Measurements from ENCODE around the gene SLCO3A1.

SLCO3A1 gene

DNA sequence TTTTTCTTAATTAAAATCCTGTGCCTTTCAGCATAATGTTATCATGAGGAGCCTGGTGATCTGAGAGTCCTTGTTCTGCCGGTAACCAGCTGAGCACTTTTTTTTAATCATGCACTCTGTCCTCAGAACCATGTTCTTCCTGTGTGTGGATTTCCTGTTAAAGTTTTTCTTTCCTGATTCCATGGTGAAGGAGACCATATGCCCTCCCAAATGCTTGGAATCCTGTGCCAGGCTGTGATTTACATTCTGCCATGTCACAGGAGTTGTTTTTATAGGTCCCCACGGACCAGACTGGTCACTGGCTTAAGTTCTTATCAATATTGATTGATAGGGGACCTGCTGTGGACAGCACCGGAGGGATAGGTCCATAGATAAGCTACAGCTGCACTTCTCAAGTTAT lies 257.8 kb downstream of the SLCO3A1 start:
- DNase-seq = no peak

DNA sequence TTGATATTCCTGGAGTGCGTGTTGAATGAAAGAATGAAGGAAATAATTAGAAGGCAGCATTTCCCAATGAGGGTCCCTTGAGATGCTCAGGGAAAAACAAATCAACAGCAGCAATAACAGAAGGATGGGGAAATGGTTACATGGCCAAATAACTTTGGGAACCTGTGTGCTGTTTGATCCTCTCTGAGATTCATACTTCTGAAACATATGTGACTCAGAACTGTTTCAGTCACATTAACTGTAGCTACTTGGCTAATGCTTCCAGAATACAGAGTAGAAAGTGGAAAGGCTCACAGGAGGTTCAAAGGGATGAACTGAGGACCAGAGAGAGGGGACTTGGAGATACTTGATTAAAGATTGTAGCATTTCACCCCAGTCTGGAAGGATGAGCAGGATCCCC lies 258.2 kb downstream of the SLCO3A1 start:
- DNase-seq = no peak

DNA sequence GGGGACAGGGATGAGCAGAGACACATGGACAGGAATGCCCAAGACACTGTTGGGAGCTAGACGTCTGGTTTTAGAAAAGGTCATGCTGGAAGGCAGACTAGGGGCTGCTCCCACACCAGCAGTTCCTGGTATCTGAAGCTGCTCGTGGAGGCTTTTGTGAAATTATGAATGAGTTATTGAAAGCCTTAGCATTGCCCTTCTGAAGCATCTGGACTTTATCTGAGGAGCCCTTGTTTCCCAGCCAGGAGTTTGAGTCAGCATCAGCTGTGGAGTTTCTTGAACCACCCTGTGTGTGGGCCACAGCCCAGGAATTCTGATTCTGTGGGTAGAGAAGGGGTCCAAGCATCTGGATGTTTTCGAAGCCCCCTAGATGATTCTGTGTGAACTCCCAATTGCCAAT lies 258.7 kb downstream of the SLCO3A1 start:
- no peak for DNase-seq

DNA sequence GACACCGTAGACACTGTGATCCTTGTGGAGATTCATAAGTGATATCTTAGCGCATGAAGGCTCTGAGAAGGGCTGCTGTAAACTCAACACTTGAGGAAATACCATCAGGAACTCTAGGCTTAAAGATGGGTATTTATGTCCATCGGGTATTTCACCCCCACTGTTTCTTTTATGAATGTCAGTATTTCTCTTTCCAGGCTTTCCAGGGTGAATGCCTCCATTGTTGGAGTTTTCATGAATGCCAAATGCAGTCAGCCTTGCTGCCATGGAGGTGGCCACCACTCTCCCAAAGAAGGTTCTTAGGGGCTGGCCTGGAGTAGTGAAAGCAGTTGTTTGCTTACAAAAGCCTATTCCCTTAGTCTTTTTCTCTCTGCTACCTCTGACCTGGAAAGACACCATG lies 259.2 kb downstream of the SLCO3A1 start:
- no peak for DNase-seq

DNA sequence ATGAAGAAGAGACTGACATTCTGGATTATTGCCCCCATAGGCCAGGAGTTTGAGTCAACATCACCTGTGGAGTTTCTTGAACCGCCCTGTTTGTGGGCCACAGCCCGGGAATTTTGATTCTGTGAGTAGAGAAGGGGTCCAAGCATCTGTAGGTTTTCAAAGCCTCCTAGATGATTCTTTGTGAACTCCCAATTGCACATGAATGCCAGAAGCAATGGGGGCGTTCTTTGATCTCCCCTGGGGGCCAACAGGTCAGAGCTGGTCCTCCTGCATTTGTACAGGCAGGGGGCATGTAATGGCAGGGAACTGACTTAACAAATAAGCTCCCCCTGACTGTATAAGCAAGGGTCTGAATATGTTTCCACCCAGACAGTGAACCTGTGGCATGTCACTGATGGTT lies 260.3 kb downstream of the SLCO3A1 start:
- DNase-seq = no peak

DNA sequence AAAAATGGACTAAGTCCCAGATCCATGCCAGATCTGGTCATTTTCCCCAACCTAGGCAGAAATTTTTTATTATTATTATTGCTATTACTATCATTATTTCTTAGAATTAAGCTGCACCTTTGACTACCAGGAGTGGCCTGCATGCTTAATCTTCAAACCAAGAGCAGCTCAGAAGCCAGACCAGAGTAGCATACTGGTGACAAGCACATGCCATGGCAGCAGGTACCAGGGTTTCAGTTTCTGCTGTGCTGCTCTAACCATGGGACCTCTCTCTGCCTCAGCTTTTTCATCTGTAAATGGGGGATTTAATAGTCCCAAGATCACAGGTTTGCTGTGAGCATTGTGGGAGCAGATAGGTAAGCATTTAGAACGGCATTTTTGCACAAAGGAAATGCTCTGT lies 262.3 kb downstream of the SLCO3A1 start:
- DNase-seq = no peak

DNA sequence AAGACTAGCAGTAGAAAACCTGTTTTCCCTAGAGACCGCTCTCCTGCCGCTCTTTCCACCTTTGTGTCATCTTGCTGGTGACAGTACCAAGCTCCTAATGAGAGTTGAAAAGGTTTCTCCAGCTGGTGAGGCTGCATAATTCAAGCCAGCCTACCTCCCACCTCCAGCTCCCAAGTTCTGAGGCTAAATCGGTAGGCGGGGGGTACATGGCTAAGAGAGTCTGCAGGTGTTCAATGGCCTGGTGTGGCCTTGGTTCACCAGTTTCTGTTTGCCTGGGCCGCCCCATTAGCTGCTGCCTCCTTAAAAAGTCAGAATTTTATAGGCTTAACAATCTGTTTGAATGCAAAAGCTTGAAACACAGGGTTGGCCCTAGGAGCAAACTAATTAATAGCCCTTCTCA lies 262.8 kb downstream of the SLCO3A1 start:
- DNase-seq = no peak

DNA sequence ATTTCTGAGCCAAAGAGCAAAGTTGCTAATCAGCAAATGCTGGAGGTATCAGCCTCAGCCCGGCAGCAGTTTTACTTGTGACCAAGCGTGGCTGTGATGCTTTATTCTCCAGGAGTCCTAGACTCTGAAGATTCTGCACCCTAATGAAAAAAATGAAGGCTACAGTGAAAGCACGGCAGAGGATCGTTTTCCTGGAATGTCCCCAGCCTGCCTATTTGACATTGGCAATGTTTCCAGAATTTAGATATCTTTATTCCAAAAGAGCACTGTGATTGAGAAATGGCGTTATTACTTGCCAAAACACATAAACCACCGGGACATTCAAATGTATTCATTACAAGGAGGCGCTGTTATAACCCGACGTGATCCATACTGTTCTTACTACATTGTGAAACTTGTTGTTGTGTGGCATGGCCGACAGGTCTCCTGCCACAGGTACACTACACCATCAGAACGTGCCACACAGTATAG lies 263.8 kb downstream of the SLCO3A1 start:
- no peak for DNase-seq

DNA sequence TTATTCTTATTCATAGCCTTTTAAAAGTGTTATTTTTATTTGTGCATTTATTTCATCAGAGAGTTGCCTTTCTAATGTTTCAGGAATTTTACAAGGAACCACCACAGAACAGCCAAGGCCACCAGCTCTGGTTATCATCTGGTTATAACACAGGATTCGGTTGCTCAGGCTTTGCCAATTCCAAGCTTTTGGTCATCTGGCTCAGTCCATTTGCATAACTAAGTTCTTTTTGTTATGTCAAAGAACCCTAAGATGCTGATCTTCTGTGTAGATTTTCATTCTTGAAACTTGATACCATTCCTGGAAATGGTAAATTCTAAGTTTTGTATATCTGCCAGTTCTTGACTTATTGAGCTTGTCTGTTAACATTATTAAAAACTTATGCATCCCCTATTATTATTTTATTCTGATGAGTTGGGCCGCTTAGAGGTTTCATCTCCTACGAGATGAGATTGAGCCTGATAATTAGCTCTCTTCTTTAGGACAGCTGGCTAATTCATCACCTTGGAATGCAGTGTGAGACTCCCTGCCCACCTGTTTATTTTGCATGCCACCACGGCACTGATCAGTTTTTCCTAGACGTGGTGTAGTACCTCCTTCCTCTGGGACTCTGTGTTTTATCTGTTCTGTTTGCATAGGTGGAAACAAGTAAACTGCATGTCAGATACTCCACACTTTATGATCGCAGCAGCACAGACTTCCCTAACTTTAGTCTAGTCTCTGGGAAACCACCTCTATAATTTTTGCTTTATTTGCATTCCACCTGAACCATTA lies 264.8 kb downstream of the SLCO3A1 start:
- no peak for DNase-seq

DNA sequence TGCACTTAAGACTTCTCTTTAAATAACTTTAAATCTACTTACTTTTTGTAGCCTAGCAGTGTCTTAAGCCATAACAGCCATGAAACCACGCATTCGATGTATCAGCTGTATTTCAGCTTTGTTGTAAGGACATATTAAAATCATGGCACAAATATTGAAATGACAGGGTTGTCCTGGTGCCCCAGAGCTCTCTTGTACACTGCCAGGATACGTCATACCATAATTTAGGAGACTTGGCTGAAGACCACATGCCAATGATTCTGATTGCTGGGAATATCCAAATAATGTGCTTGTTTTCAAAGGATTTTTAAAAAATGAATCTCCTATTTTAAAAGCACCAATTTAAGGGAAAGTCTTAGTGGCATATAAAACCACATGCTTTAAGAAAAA lies 265.4 kb downstream of the SLCO3A1 start:
- no peak for DNase-seq

DNA sequence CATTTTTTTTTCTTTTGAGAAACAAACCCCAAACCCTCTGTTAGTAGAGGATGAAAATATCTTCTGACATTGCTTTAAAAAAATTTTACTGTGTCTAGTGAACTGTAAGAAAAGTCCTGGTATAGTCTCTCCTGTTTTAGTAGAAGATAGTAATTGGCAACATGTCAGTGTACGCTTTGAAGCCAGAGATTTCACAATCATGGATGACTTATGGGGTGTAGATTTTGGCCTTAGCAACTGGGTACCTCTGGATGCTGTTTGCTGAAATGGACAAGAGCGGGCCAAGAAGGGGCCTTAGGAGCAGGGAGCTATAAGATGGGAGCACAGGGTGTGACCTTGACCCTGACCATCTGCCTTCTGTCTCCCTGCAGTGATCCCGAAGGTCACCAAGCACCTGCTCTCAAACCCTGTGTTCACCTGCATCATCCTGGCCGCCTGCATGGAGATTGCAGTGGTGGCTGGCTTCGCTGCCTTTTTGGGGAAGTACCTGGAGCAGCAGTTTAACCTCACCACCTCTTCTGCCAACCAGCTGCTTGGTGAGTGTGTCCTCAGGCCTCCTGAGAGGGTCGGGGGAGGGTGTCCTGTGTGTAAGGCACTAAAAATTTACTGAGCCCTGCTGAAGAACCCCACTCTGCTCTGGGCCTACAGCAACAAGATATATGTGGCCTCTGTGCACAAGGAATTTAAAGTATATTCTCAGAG lies 266.7 kb downstream of the SLCO3A1 start:
- DNase-seq = no peak

DNA sequence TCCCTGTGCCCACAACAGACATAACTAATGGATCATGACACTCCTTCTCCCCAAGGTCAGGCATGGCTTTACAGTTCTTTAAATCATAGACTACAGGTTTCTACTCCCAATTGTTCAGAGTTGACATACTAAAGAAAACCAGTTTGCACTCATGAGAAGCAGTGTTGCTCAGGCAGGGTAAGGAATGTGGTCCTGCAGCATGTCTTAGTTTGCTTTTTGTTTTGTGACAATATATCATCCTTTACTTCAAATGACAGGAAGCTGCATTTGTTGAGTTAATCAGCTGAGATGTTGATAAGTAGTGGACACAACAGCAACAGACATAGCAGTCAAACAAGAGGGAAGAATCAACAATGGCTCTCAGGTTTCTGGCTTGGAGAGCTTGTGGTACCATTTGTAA lies 267.5 kb downstream of the SLCO3A1 start:
- no peak for DNase-seq

DNA sequence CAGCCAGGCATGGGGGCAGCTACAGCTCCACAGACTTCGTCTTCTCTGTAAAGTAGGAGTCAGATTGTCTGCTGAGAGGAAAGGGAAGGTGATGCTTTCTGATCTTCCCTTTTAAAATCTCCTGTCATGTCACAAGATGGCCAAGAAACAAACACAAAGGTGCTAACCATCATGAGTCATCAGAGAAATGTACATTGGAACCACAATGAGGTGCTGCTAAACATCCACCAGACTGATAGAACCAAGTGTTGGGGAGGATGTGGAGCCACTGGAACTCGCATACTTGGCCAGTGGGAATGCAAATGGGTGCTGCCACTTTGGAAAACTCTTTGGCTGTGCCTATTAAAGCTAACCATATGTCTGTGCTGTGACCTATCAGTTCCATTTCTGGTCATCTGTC lies 268.8 kb downstream of the SLCO3A1 start:
- no peak for DNase-seq

DNA sequence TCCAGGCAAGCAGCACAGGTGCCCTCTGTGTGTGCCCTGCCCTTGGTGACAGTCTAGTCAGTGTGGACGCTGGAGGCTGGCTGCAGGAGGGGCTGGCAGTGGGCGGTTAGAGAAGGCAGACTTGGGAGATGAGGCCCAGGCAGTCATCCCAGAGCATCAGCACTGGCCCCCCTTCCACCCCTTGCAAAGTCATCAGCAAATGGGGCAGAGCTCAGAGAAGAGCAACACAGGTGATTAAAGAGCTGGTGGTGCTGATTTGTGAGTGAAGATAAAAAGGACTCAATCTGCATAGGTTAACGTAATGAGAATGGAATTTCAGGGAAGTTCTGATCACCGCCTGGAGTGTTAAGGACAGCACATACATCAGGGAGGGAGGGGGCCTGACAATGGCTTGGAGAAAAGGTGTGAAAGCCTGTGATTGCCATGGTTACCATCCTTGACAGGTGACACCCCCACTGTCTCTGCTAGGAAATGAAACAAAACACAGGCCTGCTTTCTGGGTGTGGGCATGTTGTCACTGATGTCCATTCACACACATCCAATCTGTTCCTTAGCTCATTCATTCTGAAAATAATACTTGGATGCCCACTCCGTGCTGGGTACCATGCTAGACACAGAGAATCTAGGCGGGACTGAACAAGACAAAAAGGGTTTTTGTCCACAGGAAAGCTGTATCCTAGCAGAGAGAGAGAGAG lies 270.6 kb downstream of the SLCO3A1 start:
- no peak for DNase-seq

DNA sequence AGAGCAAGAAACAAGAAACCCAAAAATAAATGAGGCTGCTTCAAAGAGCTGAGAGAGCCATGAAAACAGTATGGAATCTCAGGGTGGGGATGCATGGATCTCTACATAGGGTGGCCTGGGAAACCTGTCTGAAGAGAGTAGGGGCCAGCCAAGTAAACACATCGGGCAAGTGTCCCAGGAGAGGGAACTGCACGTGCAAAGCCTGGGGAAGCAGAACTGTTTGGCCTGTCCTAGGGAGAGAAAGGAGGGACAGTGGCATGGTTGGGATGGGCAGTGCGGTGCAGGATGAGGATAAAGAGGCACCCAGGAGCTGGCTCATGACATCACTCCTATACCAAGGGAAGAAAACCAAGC lies 271.1 kb downstream of the SLCO3A1 start:
- no peak for DNase-seq

DNA sequence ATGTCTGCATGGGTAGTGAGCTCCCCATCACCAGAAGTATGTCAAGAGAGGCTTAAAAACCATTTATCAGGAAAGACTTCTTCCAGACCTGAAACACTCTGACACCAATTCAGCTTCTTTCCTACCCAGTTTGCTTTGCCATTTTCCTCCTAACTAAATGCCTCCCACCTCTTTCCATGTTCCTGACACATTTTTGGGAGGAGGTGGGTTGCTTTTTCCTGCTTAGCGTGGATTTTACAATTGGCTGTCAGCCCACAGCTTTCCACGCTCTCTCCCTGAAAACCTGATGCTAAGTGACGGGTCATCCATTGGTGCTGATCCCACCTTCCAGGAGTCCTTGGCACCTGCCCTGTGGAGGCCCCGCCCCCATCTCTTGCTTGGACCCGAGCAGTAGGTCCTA lies 275.3 kb downstream of the SLCO3A1 start:
- DNase-seq = no peak

DNA sequence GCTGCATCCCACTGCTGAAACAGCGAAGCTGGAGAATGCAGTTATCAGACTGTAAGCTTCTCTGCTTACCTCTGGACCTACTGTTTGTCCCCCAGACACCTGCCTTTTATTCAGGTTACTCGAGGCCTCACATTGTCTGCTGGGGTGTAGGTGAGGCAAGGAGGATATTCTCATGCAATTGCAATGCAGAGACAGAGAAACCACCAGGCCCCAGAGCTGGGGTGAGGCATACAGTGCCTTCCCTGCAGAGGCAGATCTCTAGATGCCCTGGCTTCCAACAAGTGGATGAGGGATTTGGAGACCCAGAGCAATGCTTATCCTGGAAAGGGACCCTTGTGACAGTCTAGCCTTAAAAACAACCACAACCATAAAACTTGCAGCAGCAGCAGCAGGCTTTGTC lies 276.7 kb downstream of the SLCO3A1 start:
- no peak for DNase-seq

DNA sequence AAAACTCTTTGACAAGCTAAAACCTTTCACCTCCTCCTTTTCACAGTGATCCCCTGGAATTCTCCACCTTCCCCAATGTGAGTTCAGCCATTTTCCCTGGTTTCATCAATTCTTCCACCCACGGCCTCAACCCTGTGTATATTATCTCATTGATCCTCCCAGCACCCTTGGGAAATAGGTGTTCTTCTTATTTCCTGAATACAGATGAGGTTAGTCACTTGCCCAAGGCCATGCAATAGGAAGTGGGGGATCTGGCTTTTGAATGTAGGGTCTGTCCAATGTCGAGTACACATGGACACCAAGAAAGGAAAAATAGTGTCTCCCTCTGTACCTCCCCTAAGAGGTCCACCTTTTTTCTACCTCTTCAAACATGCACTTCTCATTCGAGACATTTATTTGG lies 277.4 kb downstream of the SLCO3A1 start:
- no peak for DNase-seq

DNA sequence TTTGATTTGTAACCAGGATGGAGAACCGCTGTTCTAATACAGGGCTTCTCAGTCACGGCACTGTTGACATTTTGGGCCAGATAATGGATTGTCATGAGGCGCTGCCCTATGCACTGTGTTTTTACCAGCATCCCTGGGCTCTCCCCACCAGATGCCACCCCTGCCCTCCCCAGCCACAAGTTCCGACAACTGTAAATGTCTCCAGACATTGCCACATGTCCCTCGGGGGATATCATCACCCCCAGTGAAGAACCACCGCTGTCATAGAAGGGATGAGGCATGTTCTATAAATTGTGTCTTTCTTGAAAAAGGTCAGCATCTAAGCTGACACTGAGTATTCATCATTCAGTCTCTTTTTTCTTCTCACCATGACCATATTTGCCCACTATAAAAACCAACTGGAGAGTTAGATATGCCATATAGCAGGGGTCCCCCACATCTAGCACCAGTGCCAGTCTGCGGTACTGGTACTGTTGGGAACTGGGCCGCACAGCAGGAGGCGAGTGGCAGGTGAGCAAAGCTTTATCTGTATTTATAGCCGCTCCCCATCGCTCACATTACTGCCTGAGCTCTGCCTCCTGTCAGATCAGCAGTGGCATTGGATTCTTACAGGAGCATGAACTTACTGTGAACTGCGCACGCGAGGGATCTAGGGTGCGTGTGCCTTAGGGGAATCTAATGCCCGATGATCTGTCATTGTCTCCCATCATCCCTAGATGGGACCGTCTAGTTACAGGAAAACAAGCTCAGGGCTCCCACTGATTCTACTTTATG lies 279.7 kb downstream of the SLCO3A1 start:
- no peak for DNase-seq

DNA sequence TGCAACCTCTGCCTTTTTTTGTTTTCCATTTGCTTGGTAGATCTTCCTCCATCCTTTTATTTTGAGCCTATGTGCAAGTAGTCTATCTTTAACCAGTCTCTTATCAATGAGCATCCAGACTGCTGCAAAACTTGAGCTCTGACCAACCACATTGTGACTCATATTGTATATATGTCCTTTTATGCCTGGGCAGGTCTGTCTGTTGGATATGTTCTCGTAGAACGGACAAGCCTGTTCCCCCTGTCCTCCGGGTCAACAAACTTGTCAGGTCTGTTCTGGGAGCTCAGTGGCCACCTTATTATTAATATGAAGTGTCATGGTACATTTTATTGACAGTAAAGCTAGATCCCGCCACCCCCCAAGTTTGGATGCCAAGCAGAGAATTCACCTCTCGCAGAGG lies 287.3 kb downstream of the SLCO3A1 start:
- no peak for DNase-seq

DNA sequence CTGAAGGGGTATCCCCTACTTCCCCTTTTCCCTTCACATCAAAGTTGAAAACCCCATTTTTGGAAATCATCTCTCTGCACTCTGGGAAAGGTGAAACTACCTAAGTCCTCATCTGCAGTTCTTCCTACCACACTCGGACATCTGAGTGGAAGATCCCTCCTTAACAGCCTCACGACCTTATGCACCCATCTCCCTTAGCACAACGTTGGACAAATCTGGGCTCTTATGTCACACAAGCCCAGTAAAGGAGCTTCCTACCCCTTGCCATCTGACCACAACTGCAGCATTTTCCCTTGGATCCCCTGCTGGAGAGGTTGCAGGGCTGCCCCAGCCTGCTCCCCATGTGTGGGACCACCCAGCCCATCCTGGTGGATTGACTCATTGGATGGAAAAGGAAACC lies 288.1 kb downstream of the SLCO3A1 start:
- no peak for DNase-seq

DNA sequence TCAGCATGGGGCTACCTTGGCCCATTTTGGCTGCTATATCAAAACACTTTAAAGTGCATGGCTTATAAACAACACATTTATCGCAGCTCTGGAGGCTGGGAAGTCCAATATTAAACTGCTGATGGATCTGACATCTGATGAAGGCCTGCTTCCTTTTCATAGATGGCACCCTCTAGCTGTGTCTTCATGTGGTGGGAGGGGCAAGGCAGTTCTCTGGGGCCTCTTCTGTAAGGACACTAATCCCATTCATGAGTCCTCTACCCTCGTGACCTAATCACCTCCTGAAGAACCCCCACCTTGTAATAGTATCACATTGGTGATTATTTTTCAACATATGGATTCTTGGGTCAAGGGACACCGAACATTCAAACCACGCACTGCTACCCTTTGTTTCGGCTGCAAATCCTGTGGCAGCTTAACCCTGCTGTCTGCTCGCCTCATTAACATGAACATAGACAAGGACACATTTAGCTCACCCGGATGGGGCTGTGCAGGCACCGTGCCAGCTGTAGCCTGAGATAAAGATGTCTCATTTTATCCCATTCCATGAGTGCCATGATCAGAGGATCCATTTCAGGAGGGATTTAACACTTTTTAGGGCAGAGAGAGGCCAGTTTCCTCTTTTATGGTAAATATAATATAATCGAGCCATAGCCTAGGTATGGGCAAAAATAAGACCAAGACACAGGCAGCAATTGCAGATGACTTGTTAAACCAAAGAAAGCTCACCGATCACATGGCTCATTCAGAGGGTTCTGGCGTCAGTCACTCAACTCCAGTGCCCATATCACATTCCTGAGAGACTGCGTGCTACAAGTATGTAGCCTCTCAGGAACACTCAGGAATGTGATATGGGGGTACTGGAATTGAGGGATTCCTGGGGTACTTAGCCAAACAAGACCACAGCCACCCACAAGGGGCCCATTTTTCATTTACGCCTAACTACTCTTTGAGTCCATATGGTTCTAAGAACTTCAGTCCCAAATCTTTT lies 289.0 kb downstream of the SLCO3A1 start:
- DNase-seq = no peak

Measured in CD4-positive, alpha-beta T cell treated with Interleukin-4 for 1 hour (primary cell).